ENCODE results near the gene SORT1.
"Not testable (repeated sequence)": the region's sequence is repeated elsewhere in the genome, so short reads cannot be mapped to it uniquely, and the experiment has no call there.

Gene SORT1

DNA sequence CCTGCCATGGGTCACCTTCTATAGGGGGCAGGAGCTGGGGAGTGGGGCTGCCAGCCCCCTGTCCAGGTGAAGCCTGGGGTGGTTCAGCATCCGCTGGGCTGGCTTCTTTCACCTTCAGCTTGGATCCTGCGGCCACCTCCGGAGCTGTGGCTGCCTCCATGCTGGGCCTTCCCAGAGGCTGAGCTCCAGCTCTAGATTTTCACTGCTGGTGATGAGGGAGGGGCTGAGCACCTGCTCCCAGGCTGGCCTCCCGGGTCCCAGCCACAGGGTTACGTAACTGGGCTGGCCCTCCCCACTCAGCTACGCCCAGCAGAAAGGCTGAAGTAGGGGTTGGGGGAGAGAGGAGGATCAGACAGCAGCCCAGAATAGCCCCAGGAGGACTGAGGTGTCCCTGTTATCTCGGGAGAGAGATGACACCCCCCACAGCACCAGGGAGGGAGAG, 90.9 kb downstream of the SORT1 start, which contains the start of gene MYBPHL:
TSS of gene MYBPHL (minus strand) at position 180 of the 442 bp plus-strand sequence. CDS start at position 160, 20 bp downstream.
- Histone ChIP-seq H3K9ac (no peak within 1 kb of the TSS), H3K4me3 (IDR thresholded peaks at IDR 0.05; ENCODE audit: insufficient read depth, low read depth, low read length) (no peak within 1 kb of the TSS), H4K20me1 (ENCODE audit: insufficient read depth) (no peaks in the 10 kb centered on the region), H3K27me3 (ENCODE audit: insufficient read depth, low read depth) (no peaks in the 10 kb centered on the region), H3K4me1 (ENCODE audit: low read depth, poor library complexity, severe bottlenecking) (no peaks in the 10 kb centered on the region), H3K27ac (no peak within 1 kb of the TSS), H3K79me2 (ENCODE audit: insufficient read depth, low read depth) (no peaks in the 10 kb centered on the region), H2AFZ (ENCODE audit: low read depth) (no peak within 1 kb of the TSS), H3K4me2 (no peak within 1 kb of the TSS), H3K36me3 (ENCODE audit: insufficient read depth) (no peaks in the 10 kb centered on the region)
- TF ChIP-seq, protein P1, sequence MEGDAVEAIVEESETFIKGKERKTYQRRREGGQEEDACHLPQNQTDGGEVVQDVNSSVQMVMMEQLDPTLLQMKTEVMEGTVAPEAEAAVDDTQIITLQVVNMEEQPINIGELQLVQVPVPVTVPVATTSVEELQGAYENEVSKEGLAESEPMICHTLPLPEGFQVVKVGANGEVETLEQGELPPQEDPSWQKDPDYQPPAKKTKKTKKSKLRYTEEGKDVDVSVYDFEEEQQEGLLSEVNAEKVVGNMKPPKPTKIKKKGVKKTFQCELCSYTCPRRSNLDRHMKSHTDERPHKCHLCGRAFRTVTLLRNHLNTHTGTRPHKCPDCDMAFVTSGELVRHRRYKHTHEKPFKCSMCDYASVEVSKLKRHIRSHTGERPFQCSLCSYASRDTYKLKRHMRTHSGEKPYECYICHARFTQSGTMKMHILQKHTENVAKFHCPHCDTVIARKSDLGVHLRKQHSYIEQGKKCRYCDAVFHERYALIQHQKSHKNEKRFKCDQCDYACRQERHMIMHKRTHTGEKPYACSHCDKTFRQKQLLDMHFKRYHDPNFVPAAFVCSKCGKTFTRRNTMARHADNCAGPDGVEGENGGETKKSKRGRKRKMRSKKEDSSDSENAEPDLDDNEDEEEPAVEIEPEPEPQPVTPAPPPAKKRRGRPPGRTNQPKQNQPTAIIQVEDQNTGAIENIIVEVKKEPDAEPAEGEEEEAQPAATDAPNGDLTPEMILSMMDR (conservative IDR thresholded peaks at IDR 0.05; ENCODE audit: low read depth, low read length) = no peak

DNA sequence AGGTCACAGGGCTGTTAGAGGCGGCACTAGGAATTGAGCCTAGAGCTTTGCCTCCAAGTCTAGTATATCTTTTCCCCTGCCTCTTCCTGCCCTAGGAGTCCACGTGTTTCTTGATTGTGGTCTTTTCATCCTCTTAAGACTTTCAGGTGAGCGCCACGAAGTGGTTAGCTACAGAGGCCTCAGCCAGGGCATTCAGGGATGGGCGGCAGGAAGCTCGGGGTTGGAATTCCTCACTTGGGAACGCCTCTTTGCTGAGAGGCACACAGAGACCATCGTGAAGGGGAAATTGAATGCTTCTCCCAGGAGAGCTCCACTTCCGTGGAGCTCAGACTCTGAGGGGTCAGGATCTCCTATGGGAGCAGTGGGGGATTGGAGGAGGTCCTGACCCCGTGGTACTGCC, 91.7 kb downstream of the SORT1 start:
- H3K4me1 ChIP-seq (ENCODE audit: low read depth, poor library complexity, severe bottlenecking); H3K36me3 ChIP-seq (ENCODE audit: insufficient read depth); H3K27me3 ChIP-seq (ENCODE audit: insufficient read depth, low read depth); H3K27ac ChIP-seq; H3K79me2 ChIP-seq (ENCODE audit: insufficient read depth, low read depth); H2AFZ ChIP-seq (ENCODE audit: low read depth); H3K4me3 ChIP-seq (IDR thresholded peaks at IDR 0.05; ENCODE audit: insufficient read depth, low read depth, low read length); H3K4me2 ChIP-seq; H4K20me1 ChIP-seq (ENCODE audit: insufficient read depth); H3K9ac ChIP-seq: not testable (repeated sequence)

DNA sequence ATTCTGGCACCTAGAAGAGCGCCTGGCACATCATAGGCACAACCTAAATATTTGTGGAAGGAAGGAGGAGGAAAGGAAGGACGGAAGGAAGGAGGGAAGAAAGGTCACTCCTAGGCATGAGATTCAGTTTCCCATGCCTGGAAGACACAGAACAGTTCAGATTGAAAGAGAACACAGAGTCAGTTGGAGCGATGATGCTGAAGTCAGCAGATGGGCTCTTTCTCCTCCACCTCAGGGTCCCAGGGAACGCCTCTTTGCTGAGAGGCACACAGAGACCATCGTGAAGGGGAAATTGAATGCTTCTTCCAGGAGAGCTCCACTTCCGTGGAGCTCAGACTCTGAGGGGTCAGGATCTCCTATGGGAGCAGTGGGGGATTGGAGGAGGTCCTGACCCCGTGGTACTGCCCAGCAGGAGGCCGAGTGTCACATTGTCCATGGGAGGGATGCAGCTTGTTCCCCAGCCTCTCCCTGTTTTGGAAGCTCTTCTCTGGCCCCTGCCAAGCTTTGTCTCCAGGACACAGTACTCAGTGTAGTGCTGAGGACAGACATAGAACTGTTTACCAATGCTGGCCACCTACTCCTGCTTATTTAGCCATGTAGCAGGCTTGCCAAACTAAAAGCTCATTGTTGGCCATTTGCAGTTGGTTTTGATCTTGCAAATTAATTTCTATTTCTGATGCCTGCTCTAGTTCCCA, 93.3 kb downstream of the SORT1 start:
- Histone ChIP-seq H3K9ac (no peak overlapping the region), H2AFZ (ENCODE audit: low read depth) (no peak overlapping the region), H3K79me2 (ENCODE audit: insufficient read depth, low read depth) (no peaks in the 10 kb centered on the region), H3K27ac (no peak overlapping the region), H4K20me1 (ENCODE audit: insufficient read depth) (no peaks in the 10 kb centered on the region), H3K36me3 (ENCODE audit: insufficient read depth) (no peaks in the 10 kb centered on the region), H3K27me3 (ENCODE audit: insufficient read depth, low read depth) (no peaks in the 10 kb centered on the region), H3K4me1 (ENCODE audit: low read depth, poor library complexity, severe bottlenecking) (no peaks in the 10 kb centered on the region), H3K4me2 (no peak overlapping the region), H3K4me3 (IDR thresholded peaks at IDR 0.05; ENCODE audit: insufficient read depth, low read depth, low read length) (no peak overlapping the region)
- TF ChIP-seq, protein P1 (conservative IDR thresholded peaks at IDR 0.05; ENCODE audit: low read depth, low read length) = no peak

DNA sequence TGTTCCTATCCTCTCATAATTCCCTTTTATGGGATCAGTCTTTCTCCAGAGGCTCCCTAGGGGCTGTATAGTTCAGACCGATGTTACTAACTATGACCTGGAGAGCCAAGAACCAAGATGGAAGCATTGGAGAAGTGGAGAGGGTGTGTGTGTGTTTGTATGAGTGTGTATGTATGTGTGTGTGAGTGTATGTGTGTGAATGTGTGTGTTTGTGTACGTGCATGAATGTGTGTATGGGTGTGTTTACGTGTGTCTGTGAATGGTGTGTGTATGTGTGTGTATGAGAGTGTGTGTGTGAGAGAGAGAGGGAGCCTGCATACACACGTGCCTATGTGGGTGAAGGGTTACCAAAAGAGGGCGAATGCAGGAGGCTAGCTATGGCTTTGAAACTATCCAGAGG, 95.8 kb downstream of the SORT1 start:
- Histone ChIP-seq H3K4me3 (IDR thresholded peaks at IDR 0.05; ENCODE audit: insufficient read depth, low read depth, low read length) (no peak overlapping the region), H3K9ac (no peak overlapping the region), H4K20me1 (ENCODE audit: insufficient read depth) (no peaks in the 10 kb centered on the region), H3K79me2 (ENCODE audit: insufficient read depth, low read depth) (no peaks in the 10 kb centered on the region), H3K27ac (no peak overlapping the region), H2AFZ (ENCODE audit: low read depth) (no peak overlapping the region), H3K36me3 (ENCODE audit: insufficient read depth) (no peaks in the 10 kb centered on the region), H3K27me3 (ENCODE audit: insufficient read depth, low read depth) (no peaks in the 10 kb centered on the region), H3K4me2 (no peak overlapping the region), H3K4me1 (ENCODE audit: low read depth, poor library complexity, severe bottlenecking) (no peaks in the 10 kb centered on the region)
- TF ChIP-seq, protein P1 (conservative IDR thresholded peaks at IDR 0.05; ENCODE audit: low read depth, low read length) = no peak

DNA sequence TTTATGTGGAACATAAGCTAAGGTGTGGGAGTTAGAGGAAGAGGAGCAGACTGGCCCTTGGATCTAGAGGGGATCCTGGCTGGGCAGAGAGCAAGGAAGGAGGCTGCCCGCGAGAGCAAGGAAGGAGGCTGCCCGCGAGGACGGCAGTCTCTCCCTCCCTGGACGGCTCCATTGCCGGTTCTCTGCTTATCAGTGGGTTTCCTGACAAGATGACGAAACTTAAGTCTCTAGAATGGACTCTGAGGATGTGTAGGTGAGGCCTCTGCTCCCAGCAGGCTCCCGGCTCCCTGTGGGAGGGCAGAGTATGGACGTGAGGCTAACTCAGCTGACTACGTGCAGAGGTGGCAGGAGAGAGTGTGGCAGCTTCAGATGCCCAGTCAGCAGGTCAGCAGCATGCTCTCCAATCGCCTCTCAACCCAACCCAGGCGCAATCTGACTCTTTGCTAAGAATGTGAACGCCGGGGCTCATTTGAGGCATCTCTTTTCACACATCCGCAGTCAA, 97.0 kb downstream of the SORT1 start:
- Histone ChIP-seq H3K36me3 (ENCODE audit: insufficient read depth) (no peaks in the 10 kb centered on the region), H3K79me2 (ENCODE audit: insufficient read depth, low read depth) (no peaks in the 10 kb centered on the region), H2AFZ (ENCODE audit: low read depth) (no peak overlapping the region), H3K27me3 (ENCODE audit: insufficient read depth, low read depth) (no peaks in the 10 kb centered on the region), H3K4me2 (no peak overlapping the region), H3K27ac (no peak overlapping the region), H3K4me1 (ENCODE audit: low read depth, poor library complexity, severe bottlenecking) (no peaks in the 10 kb centered on the region), H3K4me3 (IDR thresholded peaks at IDR 0.05; ENCODE audit: insufficient read depth, low read depth, low read length) (no peak overlapping the region), H3K9ac (no peak overlapping the region), H4K20me1 (ENCODE audit: insufficient read depth) (no peaks in the 10 kb centered on the region)
- TF ChIP-seq, protein P1 (conservative IDR thresholded peaks at IDR 0.05; ENCODE audit: low read depth, low read length) = no peak
